Vagina (tissue), 2 donors: ENCODE results near the gene CARM1.

Source experiments
- POLR2A ChIP-seq, 2 donors: fragments of 450-650 bp; IDR thresholded peaks; one replicate each; pipeline ENCODE4 v1.6.1; 2017; ENCODE audit warnings: antibody characterized with exemption in 2 of 2, mild to moderate bottlenecking in 2 of 2, moderate library complexity in 2 of 2
- TF ChIP-seq, protein P1 (sequence below), 3 experiments: fragments of 450-650 bp in 2 of 3; fragments of 200-600 bp in 1 of 3; sonication (generic) in 1 of 3; IDR thresholded peaks; one replicate each; pipeline ENCODE4 v1.5.1; 2017 to 2019; ENCODE audit warnings: antibody characterized with exemption in 3 of 3, mild to moderate bottlenecking in 2 of 3, moderate library complexity in 2 of 3

DNA sequence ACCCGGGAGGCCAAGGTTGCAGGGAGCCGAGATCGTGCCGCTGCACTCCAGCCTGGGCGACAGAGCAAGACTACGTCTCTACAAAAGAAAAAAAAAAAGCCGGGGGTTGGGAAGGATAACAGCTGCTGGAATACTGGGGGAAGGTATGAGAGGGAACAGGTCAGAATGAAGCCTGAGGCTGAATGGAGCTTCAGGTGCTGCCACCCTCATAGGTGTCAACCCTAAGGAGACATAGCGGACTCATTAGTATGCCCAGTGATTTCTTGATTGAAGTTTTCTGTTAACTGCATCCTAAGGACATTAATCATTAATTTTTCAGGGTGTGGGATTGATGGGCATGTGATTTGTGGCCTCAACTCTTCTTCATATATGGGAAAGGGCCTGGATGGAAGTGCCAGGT is 95.5 kb downstream of the CARM1 start:
- no peak for TF ChIP-seq POLR2A (IDR thresholded peaks at IDR 0.05)
- TF ChIP-seq, protein P1, sequence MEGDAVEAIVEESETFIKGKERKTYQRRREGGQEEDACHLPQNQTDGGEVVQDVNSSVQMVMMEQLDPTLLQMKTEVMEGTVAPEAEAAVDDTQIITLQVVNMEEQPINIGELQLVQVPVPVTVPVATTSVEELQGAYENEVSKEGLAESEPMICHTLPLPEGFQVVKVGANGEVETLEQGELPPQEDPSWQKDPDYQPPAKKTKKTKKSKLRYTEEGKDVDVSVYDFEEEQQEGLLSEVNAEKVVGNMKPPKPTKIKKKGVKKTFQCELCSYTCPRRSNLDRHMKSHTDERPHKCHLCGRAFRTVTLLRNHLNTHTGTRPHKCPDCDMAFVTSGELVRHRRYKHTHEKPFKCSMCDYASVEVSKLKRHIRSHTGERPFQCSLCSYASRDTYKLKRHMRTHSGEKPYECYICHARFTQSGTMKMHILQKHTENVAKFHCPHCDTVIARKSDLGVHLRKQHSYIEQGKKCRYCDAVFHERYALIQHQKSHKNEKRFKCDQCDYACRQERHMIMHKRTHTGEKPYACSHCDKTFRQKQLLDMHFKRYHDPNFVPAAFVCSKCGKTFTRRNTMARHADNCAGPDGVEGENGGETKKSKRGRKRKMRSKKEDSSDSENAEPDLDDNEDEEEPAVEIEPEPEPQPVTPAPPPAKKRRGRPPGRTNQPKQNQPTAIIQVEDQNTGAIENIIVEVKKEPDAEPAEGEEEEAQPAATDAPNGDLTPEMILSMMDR (IDR thresholded peaks at IDR 0.05), result no peak
